ENCODE measurements around the gene ACVRL1.

The ACVRL1 gene

DNA sequence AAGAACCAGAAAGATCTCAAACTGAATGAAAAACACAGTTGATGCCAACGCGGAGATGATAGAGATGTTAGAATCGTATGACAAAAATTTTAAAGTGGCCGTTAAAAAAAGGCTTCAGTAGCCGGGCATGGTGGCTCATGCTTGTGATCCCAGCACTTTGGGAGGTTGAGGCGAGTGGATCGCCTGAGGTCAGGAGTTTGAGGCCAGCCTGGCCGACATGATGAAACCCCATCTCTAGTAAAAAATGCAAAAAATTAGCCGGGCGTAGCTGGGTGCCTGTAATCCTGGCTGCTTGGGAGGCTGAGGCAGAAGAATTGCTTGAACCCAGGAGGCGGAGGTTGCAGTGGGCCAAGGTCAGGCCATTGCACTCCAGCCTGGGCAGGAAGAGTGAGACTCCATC is 5.4 kb upstream of the ACVRL1 start:
- no peak overlapping the region for H3K27ac ChIP-seq (ENCODE audit: low read depth, low read length)
- peaks cover 11% of the 10 kb centered on the region; the same call in 1 of the 2 replicates for H3K4me1 ChIP-seq (ENCODE audit: insufficient read depth, low read length)
- no peak overlapping the region for H3K9ac ChIP-seq (ENCODE audit: low read depth, low read length)
- peaks cover 19% of the 10 kb centered on the region for H3K27me3 ChIP-seq (ENCODE audit: insufficient read depth, low read length)
- no peaks in the 10 kb centered on the region for H3K36me3 ChIP-seq (ENCODE audit: insufficient read depth, low read length)
- WGBS: 96% methylated on average over 11 of the region's 11 CpGs
- H3K9me3 ChIP-seq (ENCODE audit: insufficient read depth, low read depth, low read length): no peaks in the 10 kb centered on the region
- no peak overlapping the region for H3K4me3 ChIP-seq (ENCODE audit: low read length)

DNA sequence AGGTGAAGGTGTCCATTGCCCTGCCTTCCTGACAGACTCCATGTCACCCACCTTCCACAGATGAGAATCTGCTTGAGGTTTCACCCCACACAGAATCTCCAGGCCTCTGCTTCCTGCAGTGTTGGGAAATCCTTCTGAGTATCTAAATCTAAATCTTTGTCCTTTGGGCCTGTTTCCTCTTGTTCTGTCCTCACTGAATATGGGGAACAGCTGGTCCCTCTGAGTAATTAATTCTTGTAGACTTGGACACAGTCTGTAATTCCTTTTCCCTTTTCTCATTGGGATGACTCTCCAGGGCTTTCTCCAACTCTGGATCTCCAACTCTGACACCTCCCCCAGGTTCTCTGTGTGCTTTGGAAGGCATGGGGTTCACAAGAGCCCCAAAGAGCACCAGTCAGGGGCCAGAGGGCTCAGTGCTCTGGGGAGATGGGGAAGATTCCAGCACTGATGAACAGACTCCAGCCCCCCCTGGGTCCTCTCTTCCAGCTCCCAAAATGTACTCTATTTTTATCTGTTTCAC is 2.3 kb upstream of the ACVRL1 start:
- H3K4me3 ChIP-seq (ENCODE audit: low read length): no peak overlapping the region
- H3K9me3 ChIP-seq (ENCODE audit: insufficient read depth, low read depth, low read length): no peaks in the 10 kb centered on the region
- H3K9ac ChIP-seq (ENCODE audit: low read depth, low read length): no peak overlapping the region
- peaks cover 11% of the 10 kb centered on the region; the same call in 1 of the 2 replicates for H3K4me1 ChIP-seq (ENCODE audit: insufficient read depth, low read length)
- H3K27me3 ChIP-seq (ENCODE audit: insufficient read depth, low read length): peaks cover 50% of the 10 kb centered on the region
- H3K27ac ChIP-seq (ENCODE audit: low read depth, low read length): no peak overlapping the region
- no peaks in the 10 kb centered on the region for H3K36me3 ChIP-seq (ENCODE audit: insufficient read depth, low read length)

DNA sequence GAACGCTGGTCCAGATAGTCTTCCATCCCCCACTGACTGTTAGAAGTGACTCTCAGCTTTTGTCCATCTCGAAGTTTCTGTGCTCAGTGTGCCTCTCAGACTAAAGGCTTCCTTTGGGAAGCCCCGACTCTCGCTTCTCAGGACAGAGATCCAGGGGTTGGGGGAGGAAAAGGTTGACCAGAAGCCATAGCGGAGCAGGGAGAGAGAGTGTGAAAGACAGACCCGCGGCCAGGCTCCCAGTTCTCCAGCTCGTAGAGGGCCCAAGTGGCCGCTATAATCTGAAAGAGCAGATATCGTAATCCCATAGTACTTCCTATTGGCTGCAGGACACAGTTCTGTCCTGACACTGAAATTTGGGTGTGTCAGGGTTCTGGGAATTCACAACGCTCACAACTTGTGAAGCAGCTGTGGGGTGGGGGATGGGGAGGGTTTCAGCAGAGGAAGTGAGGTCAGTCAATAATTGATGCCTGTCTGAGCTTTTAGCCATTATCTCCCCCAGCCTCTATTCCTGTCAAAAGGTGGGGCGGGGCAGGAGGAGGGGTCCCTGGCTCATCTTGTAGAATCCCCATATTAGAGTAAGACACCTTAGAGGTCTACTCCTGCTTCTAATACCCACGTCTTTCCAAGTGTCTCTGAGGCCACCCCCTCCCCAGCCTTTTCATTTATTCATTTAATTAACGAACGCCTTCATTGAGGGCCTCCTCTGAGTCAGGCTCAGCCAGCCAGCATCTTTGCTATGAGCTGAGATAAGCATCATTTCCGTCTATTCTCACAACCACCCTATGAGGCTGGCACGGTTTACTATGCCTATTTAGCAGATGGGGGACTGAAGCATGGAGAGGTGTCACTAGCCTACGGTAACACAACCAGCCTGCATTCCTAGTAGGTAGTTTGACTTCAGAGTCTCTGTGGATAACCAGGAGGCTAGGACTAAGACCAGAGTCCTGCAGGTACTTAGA is 1.6 kb upstream of the ACVRL1 start:
- H3K4me3 ChIP-seq (ENCODE audit: low read length): no peak overlapping the region
- no peak overlapping the region for H3K9ac ChIP-seq (ENCODE audit: low read depth, low read length)
- H3K27me3 ChIP-seq (ENCODE audit: insufficient read depth, low read length): peaks cover 57% of the 10 kb centered on the region
- H3K36me3 ChIP-seq (ENCODE audit: insufficient read depth, low read length): no peaks in the 10 kb centered on the region
- H3K4me1 ChIP-seq (ENCODE audit: insufficient read depth, low read length): peaks cover 11% of the 10 kb centered on the region; the same call in 1 of the 2 replicates
- 71% methylated on average over 18 of the region's 18 CpGs for WGBS
- H3K27ac ChIP-seq (ENCODE audit: low read depth, low read length): no peak overlapping the region
- no peaks in the 10 kb centered on the region for H3K9me3 ChIP-seq (ENCODE audit: insufficient read depth, low read depth, low read length)

DNA sequence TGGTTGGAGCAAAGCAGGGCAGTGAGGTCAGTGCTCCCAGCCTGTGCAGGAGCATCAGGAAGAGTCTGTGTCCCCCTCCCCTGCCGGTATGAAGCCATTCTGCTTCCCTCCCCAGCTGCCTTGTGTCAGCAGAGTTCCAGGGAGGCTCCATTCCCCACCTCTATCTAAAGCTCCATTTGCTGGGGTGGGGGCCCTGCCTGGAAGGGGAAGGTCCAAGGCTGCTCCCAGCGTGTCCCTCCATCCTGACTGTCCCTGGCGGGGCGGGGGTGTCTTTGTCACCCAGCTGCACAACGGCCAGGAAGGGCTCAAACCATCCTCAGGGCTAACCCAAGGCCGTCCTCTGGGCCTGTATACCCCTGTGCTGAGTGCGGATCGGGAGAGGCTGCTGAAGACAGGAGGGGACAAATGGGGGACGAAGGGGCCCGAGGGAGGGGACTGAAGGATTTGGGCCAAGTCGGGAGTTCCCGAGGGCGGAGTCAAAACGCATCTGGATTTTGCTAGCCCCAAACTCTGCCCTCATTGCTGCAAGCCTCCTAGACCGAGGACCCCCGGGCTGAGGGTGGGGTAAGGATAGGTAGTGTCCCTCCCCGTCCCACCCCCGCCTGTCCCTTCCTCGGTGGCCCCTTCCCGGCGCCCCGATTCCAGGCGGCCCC is 748 bp upstream of the ACVRL1 start:
- peaks cover 11% of the 10 kb centered on the region; the same call in 1 of the 2 replicates for H3K4me1 ChIP-seq (ENCODE audit: insufficient read depth, low read length)
- 33% methylated on average over 19 of the region's 23 CpGs for WGBS
- peak overlapping the region; percentile 59; the same call in 1 of the 2 replicates for H3K4me3 ChIP-seq (ENCODE audit: low read length)
- H3K9ac ChIP-seq (ENCODE audit: low read depth, low read length): no peak overlapping the region
- H3K27me3 ChIP-seq (ENCODE audit: insufficient read depth, low read length): peaks cover 57% of the 10 kb centered on the region
- no peak overlapping the region for H3K27ac ChIP-seq (ENCODE audit: low read depth, low read length)
- H3K36me3 ChIP-seq (ENCODE audit: insufficient read depth, low read length): no peaks in the 10 kb centered on the region
- H3K9me3 ChIP-seq (ENCODE audit: insufficient read depth, low read depth, low read length): no peaks in the 10 kb centered on the region

DNA sequence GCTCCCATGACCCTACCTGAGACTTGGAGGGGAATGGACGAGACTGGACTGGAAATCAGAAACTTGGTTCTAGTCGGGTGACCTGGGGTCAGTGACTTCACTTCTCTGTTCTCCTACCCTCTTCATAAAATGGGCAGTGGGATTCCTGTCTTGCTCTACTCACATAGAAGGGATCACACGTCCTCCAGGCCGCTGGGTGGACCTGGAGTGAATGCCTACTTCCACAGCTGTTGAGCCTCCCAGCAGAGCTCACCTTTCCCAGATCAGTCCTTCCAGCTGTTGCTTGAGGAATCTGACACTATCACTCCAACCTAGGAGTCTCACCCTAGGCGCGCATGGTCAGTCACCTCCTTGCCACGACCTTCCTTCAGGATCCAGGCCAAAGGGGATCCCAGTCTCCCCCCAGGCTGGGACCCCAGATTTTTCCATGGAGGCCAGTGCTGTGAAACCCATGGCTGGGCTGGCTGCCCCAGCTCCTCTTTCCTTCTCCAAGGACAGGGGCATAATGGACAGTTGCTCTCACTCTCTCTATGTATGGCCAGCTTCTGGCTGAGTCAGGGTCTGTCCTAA is 637 bp downstream of the ACVRL1 start:
- H3K4me1 ChIP-seq (ENCODE audit: insufficient read depth, low read length): peaks cover 16% of the 10 kb centered on the region; the same call in 1 of the 2 replicates
- peak overlapping the region; percentile 59 for H3K4me3 ChIP-seq (ENCODE audit: low read length)
- H3K27me3 ChIP-seq (ENCODE audit: insufficient read depth, low read length): peaks cover 57% of the 10 kb centered on the region
- 85% methylated on average over 7 of the region's 7 CpGs for WGBS
- H3K27ac ChIP-seq (ENCODE audit: low read depth, low read length): no peak overlapping the region
- no peaks in the 10 kb centered on the region for H3K36me3 ChIP-seq (ENCODE audit: insufficient read depth, low read length)
- 0 out of 2 replicates have a peak overlapping the region, but pooled peaks have one; percentile 34 for H3K9ac ChIP-seq (ENCODE audit: low read depth, low read length)
- H3K9me3 ChIP-seq (ENCODE audit: insufficient read depth, low read depth, low read length): no peaks in the 10 kb centered on the region

DNA sequence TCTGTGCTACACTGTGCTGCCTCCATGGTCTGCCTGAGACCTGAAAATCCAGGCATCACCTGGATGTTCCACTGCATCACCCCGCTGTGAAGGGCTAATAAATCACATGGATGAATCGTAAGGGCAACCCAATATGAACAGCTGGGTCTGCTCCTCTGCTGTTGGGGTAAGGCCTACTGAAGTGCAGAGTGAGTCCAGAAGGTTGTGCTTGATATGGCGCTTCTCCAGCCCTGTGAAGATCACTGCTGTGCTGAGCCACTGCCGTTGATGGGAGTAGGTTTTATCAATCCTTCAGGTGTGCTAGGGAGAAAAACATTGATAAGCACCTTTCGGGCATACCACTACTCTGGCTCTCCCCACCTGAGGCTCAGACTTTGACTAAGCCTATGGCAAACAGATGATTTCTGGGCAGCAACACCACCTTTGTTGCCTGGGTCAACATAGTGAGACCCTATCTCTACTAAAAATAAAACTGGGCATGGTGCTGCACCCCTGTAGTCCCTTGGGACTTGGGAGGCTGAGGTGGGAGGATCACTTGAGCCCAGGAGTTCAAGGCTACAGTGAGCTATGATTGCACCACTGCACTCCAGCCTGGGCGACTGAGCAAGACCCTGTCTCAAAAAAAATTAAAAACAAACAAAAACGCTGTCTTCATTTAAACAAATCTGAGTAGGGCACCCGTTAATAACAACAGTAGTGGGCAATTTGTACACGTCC is 1.7 kb downstream of the ACVRL1 start:
- Histone ChIP-seq H3K27ac (ENCODE audit: low read depth, low read length) (no peak overlapping the region), H3K9me3 (ENCODE audit: insufficient read depth, low read depth, low read length) (no peaks in the 10 kb centered on the region), H3K27me3 (ENCODE audit: insufficient read depth, low read length) (peaks cover 57% of the 10 kb centered on the region), H3K36me3 (ENCODE audit: insufficient read depth, low read length) (no peaks in the 10 kb centered on the region), H3K4me3 (ENCODE audit: low read length) (no peak overlapping the region), H3K9ac (ENCODE audit: low read depth, low read length) (no peak overlapping the region), H3K4me1 (ENCODE audit: insufficient read depth, low read length) (peaks cover 16% of the 10 kb centered on the region; the same call in 1 of the 2 replicates)
- WGBS: 87% methylated on average over 9 of the region's 9 CpGs

DNA sequence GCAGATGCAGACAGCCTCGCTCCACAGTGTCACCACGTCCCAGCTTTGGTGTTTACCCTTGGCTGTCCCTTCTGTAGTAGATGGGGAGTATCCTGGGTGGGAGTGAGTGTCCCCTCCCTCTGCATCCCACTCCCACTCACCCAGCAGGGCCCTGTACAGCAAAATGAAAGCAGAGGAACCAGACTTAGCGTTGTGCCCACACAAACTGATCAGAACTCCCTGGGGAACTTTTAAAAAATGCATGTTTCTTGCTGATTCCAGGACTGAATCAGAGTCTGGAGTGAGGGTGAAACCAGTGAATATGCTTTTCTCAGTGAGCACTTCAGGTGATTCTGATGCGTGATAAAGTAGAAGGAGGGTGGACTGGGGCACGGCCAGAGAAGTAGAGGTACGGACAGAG is 2.9 kb downstream of the ACVRL1 start:
- Histone ChIP-seq H3K4me1 (ENCODE audit: insufficient read depth, low read length) (peaks cover 16% of the 10 kb centered on the region; the same call in 1 of the 2 replicates), H3K27me3 (ENCODE audit: insufficient read depth, low read length) (peaks cover 56% of the 10 kb centered on the region)

DNA sequence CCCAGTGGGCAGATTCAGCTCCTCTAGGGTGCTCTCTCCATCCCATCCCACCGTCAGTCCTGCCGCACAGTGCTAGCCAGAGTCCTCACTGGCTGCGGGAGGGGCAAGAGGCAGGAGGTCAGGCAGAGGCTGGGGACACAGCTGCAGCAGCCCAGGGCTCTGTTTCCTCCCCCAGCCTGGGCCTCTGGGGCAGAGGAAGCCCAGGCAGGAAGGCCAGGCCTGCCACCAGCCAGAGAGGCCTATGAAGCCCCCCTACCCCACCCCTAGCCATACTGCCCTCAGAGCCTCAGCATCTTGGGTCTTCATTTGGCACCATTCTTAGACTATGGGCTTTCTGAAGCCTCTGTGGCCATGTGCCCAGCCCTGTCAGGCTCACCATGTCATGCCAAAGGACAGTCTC is 3.4 kb downstream of the ACVRL1 start:
- 77% methylated on average over 3 of the region's 3 CpGs for WGBS
- Histone ChIP-seq H3K9ac (ENCODE audit: low read depth, low read length) (no peak overlapping the region), H3K27ac (ENCODE audit: low read depth, low read length) (no peak overlapping the region), H3K36me3 (ENCODE audit: insufficient read depth, low read length) (no peaks in the 10 kb centered on the region), H3K4me3 (ENCODE audit: low read length) (no peak overlapping the region), H3K4me1 (ENCODE audit: insufficient read depth, low read length) (peaks cover 14% of the 10 kb centered on the region; the same call in 1 of the 2 replicates), H3K9me3 (ENCODE audit: insufficient read depth, low read depth, low read length) (no peaks in the 10 kb centered on the region), H3K27me3 (ENCODE audit: insufficient read depth, low read length) (peaks cover 50% of the 10 kb centered on the region)

More for the DNA sequence above, 2.9 kb downstream of the ACVRL1 start:
- Histone ChIP-seq H3K4me3 (ENCODE audit: low read length) (no peak overlapping the region), H3K9ac (ENCODE audit: low read depth, low read length) (no peak overlapping the region), H3K9me3 (ENCODE audit: insufficient read depth, low read depth, low read length) (no peaks in the 10 kb centered on the region), H3K27ac (ENCODE audit: low read depth, low read length) (no peak overlapping the region), H3K36me3 (ENCODE audit: insufficient read depth, low read length) (no peaks in the 10 kb centered on the region)
- WGBS: 84% methylated on average over 6 of the region's 6 CpGs

DNA sequence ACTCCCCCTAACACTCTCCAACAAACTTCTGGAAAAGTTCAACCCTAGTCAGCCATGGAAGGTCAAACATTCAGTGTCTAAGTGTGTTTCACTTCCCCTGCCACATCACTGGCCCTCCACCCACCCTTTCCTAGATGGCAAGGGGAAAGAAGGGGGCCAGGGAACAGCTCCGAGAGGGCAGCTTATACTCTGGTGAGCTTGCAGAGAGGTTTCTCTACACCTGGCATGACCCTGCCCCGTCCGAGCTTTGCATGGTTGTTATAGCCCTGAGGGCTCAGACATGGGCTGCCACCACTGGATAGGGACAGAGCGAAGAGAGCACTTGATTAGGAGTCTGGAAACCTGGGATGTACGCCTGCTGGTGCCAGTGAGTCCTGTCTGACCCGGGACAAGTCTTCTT is 4.0 kb downstream of the ACVRL1 start:
- no peak overlapping the region for H3K9ac ChIP-seq (ENCODE audit: low read depth, low read length)
- no peaks in the 10 kb centered on the region for H3K9me3 ChIP-seq (ENCODE audit: insufficient read depth, low read depth, low read length)
- peaks cover 44% of the 10 kb centered on the region for H3K27me3 ChIP-seq (ENCODE audit: insufficient read depth, low read length)
- no peaks in the 10 kb centered on the region for H3K36me3 ChIP-seq (ENCODE audit: insufficient read depth, low read length)
- H3K4me1 ChIP-seq (ENCODE audit: insufficient read depth, low read length): 0 out of 2 replicates have a peak, but pooled peaks cover 8% of the 10 kb centered on the region
- 88% methylated on average over 6 of the region's 6 CpGs for WGBS
- no peak overlapping the region for H3K4me3 ChIP-seq (ENCODE audit: low read length)
- H3K27ac ChIP-seq (ENCODE audit: low read depth, low read length): no peak overlapping the region

DNA sequence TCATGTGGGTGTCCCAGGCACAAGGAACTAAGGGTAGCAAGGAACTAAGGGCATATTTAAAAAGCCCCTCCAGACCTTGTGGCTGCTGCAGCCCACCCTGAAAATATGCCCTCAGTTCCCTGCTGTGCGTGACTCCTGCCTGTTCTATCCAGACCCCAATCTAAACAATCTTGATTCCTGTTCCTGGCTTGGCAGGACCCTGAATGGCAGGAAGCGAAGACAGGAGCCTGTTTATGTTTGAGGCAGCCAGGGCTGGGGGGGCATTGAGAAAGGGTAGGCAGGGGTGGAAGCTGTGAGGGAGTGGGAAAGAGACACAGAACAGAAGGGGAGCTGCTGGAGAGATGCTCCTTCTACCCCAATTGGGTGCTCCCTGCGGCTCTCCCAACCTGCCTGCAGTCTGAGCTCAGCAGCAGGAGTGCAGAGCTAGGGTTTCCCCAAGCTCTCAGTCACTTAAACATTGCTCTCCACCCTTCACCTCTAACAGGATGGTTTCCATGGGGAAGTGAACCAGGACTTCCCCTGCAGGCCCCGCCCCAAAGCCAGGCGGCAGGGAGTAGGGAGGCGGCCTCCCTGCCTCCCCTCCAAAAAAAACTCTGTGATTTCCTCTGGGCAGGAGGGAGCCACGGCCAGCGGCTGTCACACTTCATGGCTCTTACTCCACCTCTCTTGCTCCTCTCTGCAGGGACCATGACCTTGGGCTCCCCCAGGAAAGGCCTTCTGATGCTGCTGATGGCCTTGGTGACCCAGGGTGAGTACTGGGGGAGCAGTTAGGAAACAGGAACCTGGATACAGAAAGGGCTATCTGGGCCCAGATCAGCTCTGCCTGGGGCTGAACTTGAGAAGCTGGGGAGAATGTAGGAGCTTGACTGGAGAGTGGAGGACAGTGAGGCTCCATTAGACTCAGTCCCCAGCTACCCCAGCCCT is 4.7 kb downstream of the ACVRL1 start:
- Histone ChIP-seq H3K4me3 (ENCODE audit: low read length) (no peak overlapping the region), H3K9me3 (ENCODE audit: insufficient read depth, low read depth, low read length) (no peaks in the 10 kb centered on the region), H3K9ac (ENCODE audit: low read depth, low read length) (no peak overlapping the region), H3K36me3 (ENCODE audit: insufficient read depth, low read length) (no peaks in the 10 kb centered on the region), H3K27ac (ENCODE audit: low read depth, low read length) (no peak overlapping the region), H3K27me3 (ENCODE audit: insufficient read depth, low read length) (peaks cover 37% of the 10 kb centered on the region), H3K4me1 (ENCODE audit: insufficient read depth, low read length) (0 out of 2 replicates have a peak, but pooled peaks cover 5% of the 10 kb centered on the region)
- 67% methylated on average over 8 of the region's 8 CpGs for WGBS
